Endothelial cell (in vitro differentiated cells): ENCODE data around the gene PPP1R13L. TPM values are rescaled to one million over a fixed set of nuclear protein-coding genes. Genes with fewer than 3 reads are reported as not detected.

ENCODE experiments used
- DNase-seq: peaks from one replicate; pipeline ENCODE4 v3.0.0; 2021; ENCODE audit warnings: low spot score
- H3K27ac Mint-ChIP-seq: one replicate; pipeline ENCODE4 v1.8.0; 2021; ENCODE audit warnings: mixed read lengths, inconsistent platforms; ENCODE audit not compliant: unreplicated experiment
- H3K27me3 Mint-ChIP-seq: one replicate; pipeline ENCODE4 v1.8.0; 2021; ENCODE audit warnings: mild to moderate bottlenecking, moderate library complexity, mixed read lengths, inconsistent platforms; ENCODE audit not compliant: unreplicated experiment
- H3K36me3 Mint-ChIP-seq: one replicate; pipeline ENCODE4 v1.8.0; 2021; ENCODE audit warnings: mild to moderate bottlenecking, low read depth, mixed read lengths, inconsistent platforms; ENCODE audit not compliant: unreplicated experiment
- H3K4me1 Mint-ChIP-seq: one replicate; pipeline ENCODE4 v1.8.0; 2021; ENCODE audit warnings: mild to moderate bottlenecking, mixed read lengths, inconsistent platforms; ENCODE audit not compliant: unreplicated experiment
- H3K4me3 Mint-ChIP-seq: one replicate; pipeline ENCODE4 v1.8.0; 2021; ENCODE audit warnings: mild to moderate bottlenecking, mixed read lengths, inconsistent platforms; ENCODE audit not compliant: unreplicated experiment
- H3K9me3 Mint-ChIP-seq: one replicate; pipeline ENCODE4 v1.8.0; 2021; ENCODE audit warnings: mixed read lengths, inconsistent platforms; ENCODE audit not compliant: unreplicated experiment
- total RNA-seq: library from RNA; stranded (reverse); fragmentation: NEBNext Ultra II Directional; extraction: Animal tissue kit (Norgen Biotek cat#: 25700); gene quantifications from one replicate; pipeline ENCODE4 v1.2.1, GENCODE V29; 2021; ENCODE audit not compliant: unreplicated experiment
- TF ChIP-seq, protein P1 (sequence below): fragments of 200-600 bp; sonication (generic); IDR thresholded peaks from one replicate; pipeline ENCODE4 v1.5.0; 2021; ENCODE audit warnings: antibody characterized with exemption; ENCODE audit not compliant: unreplicated experiment

Gene PPP1R13L
- total RNA-seq, 1 donor from 2014 or later, result 13.2 TPM

DNA sequence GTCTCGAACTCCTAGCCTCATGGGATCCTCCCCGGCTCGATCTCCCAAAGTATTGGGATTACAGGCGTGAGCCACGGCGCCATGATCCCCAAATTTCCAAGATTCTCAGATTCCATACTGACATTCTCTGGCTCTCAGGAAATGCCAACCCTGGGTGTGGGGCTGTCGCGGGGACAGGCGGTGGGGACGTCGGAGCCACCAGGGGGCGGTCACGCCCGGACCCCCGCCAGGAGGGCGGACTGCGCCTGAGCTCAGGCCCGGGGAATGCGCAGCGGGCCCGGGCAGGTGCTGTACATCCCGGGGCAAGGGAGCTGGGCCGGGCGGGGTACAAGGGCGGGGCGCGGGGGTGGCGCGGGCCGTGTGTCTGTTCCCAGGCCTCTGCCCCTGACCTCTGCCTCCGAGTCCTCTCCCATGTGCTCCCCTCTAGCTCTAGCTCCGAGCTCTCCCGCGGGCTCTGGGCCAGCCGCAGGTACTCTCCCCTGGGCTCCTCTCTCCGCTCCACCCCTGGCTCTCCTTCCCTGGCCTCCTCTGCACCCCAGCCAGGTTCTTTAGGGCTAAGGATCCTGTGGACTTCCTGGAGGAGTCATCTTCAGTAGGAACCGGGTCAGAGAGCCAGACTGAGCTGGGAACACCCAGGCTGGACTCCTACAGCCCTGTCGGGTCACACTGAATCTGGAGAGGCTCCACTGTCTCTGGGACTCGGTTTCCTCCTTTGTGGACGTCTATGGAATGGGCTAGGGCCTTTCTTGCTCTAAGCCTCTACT is 2.4 kb downstream of the PPP1R13L start:
- Mint-ChIP-seq H3K36me3 (no peaks in the 10 kb centered on the region), H3K27me3 (peaks cover 12% of the 10 kb centered on the region), H3K27ac (no peak overlapping the region), H3K4me1 (peaks cover 19% of the 10 kb centered on the region), H3K9me3 (no peaks in the 10 kb centered on the region), H3K4me3 (no peak overlapping the region)
- TF ChIP-seq, protein P1, sequence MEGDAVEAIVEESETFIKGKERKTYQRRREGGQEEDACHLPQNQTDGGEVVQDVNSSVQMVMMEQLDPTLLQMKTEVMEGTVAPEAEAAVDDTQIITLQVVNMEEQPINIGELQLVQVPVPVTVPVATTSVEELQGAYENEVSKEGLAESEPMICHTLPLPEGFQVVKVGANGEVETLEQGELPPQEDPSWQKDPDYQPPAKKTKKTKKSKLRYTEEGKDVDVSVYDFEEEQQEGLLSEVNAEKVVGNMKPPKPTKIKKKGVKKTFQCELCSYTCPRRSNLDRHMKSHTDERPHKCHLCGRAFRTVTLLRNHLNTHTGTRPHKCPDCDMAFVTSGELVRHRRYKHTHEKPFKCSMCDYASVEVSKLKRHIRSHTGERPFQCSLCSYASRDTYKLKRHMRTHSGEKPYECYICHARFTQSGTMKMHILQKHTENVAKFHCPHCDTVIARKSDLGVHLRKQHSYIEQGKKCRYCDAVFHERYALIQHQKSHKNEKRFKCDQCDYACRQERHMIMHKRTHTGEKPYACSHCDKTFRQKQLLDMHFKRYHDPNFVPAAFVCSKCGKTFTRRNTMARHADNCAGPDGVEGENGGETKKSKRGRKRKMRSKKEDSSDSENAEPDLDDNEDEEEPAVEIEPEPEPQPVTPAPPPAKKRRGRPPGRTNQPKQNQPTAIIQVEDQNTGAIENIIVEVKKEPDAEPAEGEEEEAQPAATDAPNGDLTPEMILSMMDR, result peak; percentile 77
- peak; percentile 79 for DNase-seq

DNA sequence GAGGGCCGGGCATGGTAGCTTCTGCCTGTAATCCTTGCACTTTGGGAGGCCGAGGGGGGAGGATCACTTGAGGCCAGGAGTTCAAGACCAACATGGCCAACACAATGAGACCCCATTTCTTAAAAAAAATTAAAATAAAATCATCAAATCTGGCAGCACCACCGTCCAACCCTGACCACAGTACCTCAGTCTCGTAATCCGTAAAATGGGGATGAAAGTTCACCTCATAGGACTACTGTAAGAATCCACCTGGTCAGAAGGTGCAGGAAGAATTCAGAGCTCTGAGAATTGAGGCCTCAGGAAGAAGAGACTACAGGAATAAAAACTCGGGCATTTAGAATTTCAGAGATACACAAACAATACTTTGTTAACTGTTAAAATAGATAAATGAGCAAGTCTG is 3.1 kb downstream of the PPP1R13L start:
- Mint-ChIP-seq H3K4me3 (no peak overlapping the region), H3K9me3 (no peaks in the 10 kb centered on the region), H3K27me3 (peaks cover 15% of the 10 kb centered on the region), H3K4me1 (peaks cover 16% of the 10 kb centered on the region), H3K36me3 (no peaks in the 10 kb centered on the region), H3K27ac (no peak overlapping the region)
- TF ChIP-seq, protein P1, result no peak
- no peak for DNase-seq

DNA sequence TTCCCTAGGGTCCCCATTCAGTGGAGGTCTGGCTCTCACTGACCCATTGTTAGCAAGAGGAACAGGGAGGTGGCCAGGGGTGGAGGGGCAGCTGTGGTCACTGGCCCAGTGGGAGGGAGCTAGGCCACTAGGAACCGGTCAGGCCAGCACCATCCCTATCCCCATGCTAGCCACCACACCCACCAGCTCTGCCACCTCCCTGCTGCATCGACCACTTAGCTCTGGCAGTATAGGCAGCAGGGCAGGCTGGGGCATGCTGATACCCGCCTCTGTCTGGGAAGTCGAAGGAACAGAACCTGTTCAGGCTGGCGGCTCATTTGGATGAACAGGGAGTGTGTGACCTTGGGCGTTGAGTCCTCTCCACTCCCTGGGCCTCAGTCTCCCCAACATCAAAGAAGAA is 4.7 kb downstream of the PPP1R13L start:
- Mint-ChIP-seq H3K9me3 (no peaks in the 10 kb centered on the region), H3K27ac (no peak overlapping the region), H3K27me3 (peaks cover 5% of the 10 kb centered on the region), H3K36me3 (no peaks in the 10 kb centered on the region), H3K4me1 (peaks cover 5% of the 10 kb centered on the region), H3K4me3 (no peak overlapping the region)
- TF ChIP-seq, protein P1, result no peak
- no peak for DNase-seq

DNA sequence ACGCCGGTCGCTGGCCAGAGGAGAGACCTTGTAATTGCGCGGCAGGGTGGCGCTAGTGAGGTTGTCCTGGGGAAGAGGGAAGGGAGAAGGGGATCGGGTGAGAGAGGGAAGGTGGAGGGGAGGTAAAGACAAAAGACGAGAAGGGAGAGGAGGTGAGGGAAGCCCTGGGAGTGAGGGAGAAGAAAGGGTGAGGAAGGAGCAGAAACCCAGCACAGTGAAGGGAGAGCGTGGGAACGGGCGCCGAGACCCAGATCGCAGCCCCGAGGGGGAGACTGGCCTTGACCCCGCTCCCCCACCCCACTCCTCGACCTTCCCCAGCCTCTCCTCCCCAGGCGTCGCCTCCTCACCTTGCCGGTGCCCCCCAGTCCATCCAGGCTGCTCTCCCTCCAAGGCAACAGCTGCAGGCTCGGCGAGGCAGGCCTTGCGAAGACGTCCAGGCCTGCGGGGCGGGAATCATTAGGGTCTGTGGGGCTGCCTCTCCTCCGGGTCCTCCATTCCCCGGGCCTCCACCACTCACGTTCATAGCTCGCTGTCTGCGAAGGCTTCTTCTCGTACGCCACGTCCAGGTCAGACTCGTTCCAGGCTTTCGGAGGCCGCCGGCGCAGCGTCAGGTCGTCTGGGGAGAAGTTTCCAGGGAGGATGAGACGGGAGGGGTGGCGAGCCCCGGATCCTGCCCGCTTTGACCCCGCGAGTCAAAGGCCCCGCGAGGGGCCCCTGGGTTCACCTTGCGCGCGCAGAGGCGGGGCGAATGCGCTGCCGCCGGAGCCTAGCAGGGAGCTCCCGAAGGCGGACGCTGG is 8.8 kb downstream of the PPP1R13L start:
- Mint-ChIP-seq H3K27me3 (peaks cover 13% of the 10 kb centered on the region), H3K27ac (no peak overlapping the region), H3K36me3 (no peaks in the 10 kb centered on the region), H3K9me3 (no peaks in the 10 kb centered on the region), H3K4me1 (peaks cover 5% of the 10 kb centered on the region), H3K4me3 (peak overlapping the region; percentile 42)
- TF ChIP-seq, protein P1, result no peak
- peak; percentile 57 for DNase-seq
